HEK293 (cell line): ENCODE data around the gene MRPL11.

ENCODE experiments used
- CTCF ChIA-PET: fragments of 350-600 bp; formaldehyde crosslinking; extraction: SDS; loops from one replicate; lab custom pipeline; 2021; ENCODE audit warnings: antibody characterized with exemption; lab: Yijun Ruan, JAX
- POLR2A ChIA-PET: fragments of 300-600 bp; formaldehyde crosslinking; extraction: SDS; loops from one replicate; lab custom pipeline; 2020; ENCODE audit warnings: antibody characterized with exemption, inconsistent platforms; lab: Yijun Ruan, JAX
- H3K27ac ChIP-seq: fragments of 200-500 bp; sonication (Bioruptor generic); 2 replicates; pipeline ENCODE4 v1.5.1; 2014; ENCODE audit warnings: low read depth, low read length, control low read depth, inconsistent platforms; ENCODE audit errors: extremely low read depth
- H3K36me3 ChIP-seq, 2 experiments: fragments of 200-500 bp in 1 of 2; sonication (Bioruptor generic) in 1 of 2; 1 replicate in 1 of 2; 2 replicates in 1 of 2; pipeline ENCODE4 v1.5.1; 2014 to 2017; ENCODE audit warnings: inconsistent platforms in 2 of 2, low read length in 2 of 2; ENCODE audit not compliant: control insufficient read depth in 2 of 2, insufficient read depth in 1 of 2
- H3K4me1 ChIP-seq: fragments of 200-500 bp; sonication (Bioruptor generic); 2 replicates; pipeline ENCODE4 v1.5.1; 2014; ENCODE audit warnings: mild to moderate bottlenecking, low read length, inconsistent platforms; ENCODE audit not compliant: control insufficient read depth, insufficient read depth
- H3K4me3 ChIP-seq: 2 replicates; pipeline ENCODE4 v1.5.1; 2011; ENCODE audit warnings: low read depth, mild to moderate bottlenecking, control low read depth, low read length, moderate library complexity
- H3K9me3 ChIP-seq: fragments of 200-500 bp; sonication (Bioruptor generic); 2 replicates; pipeline ENCODE4 v1.5.1; 2014; ENCODE audit warnings: low read depth, low read length, inconsistent platforms; ENCODE audit not compliant: control insufficient read depth, insufficient read depth
- EGR2 ChIP-seq: fragments of 450-650 bp; formaldehyde crosslinking; IDR thresholded peaks from 2 replicates; pipeline ENCODE4 v1.5.1; 2016; ENCODE audit warnings: low read depth, missing biosample characterization, missing genetic modification characterization
- KLF16 ChIP-seq: fragments of 450-650 bp; formaldehyde crosslinking; IDR thresholded peaks from 2 replicates; pipeline ENCODE4 v1.5.1; 2017; ENCODE audit warnings: missing biosample characterization, missing genetic modification characterization
- OVOL3 ChIP-seq: fragments of 450-650 bp; formaldehyde crosslinking; IDR thresholded peaks from 2 replicates; pipeline ENCODE4 v1.5.1; 2016; ENCODE audit warnings: missing biosample characterization, missing genetic modification characterization
- SCRT2 ChIP-seq: fragments of 450-650 bp; formaldehyde crosslinking; IDR thresholded peaks from 2 replicates; pipeline ENCODE4 v1.5.1; 2016; ENCODE audit warnings: missing biosample characterization, missing genetic modification characterization
- SP3 ChIP-seq: fragments of 450-650 bp; formaldehyde crosslinking; IDR thresholded peaks from 2 replicates; pipeline ENCODE4 v1.5.1; 2016; ENCODE audit warnings: missing biosample characterization, missing genetic modification characterization
- YY2 ChIP-seq: fragments of 450-650 bp; formaldehyde crosslinking; IDR thresholded peaks from 2 replicates; pipeline ENCODE4 v1.5.1; 2016; ENCODE audit warnings: missing biosample characterization, missing genetic modification characterization
- ZBTB7A ChIP-seq: fragments of 450-650 bp; formaldehyde crosslinking; IDR thresholded peaks from 2 replicates; pipeline ENCODE4 v1.5.1; 2016; ENCODE audit warnings: low read depth, missing biosample characterization, missing genetic modification characterization
- ZEB2 ChIP-seq: fragments of 450-650 bp; formaldehyde crosslinking; IDR thresholded peaks from 2 replicates; pipeline ENCODE4 v1.5.1; 2016; ENCODE audit warnings: missing biosample characterization, missing genetic modification characterization
- ZIC2 ChIP-seq: fragments of 450-650 bp; formaldehyde crosslinking; IDR thresholded peaks from 2 replicates; pipeline ENCODE4 v1.5.1; 2016; ENCODE audit warnings: missing biosample characterization, missing genetic modification characterization
- ZNF114 ChIP-seq: fragments of 450-650 bp; formaldehyde crosslinking; IDR thresholded peaks from 2 replicates; pipeline ENCODE4 v1.5.0; 2017; ENCODE audit warnings: missing biosample characterization, missing genetic modification characterization
- ZNF133 ChIP-seq: fragments of 450-650 bp; formaldehyde crosslinking; IDR thresholded peaks from 2 replicates; pipeline ENCODE4 v1.5.1; 2016; ENCODE audit warnings: missing biosample characterization, missing genetic modification characterization
- ZNF157 ChIP-seq: fragments of 450-650 bp; formaldehyde crosslinking; IDR thresholded peaks from 2 replicates; pipeline ENCODE4 v1.5.1; 2016; ENCODE audit warnings: missing biosample characterization, missing genetic modification characterization
- ZNF202 ChIP-seq: fragments of 450-650 bp; formaldehyde crosslinking; IDR thresholded peaks from 2 replicates; pipeline ENCODE4 v1.5.1; 2016; ENCODE audit warnings: missing biosample characterization, missing genetic modification characterization, borderline replicate concordance
- ZNF24 ChIP-seq: fragments of 450-650 bp; formaldehyde crosslinking; IDR thresholded peaks from 2 replicates; pipeline ENCODE4 v1.5.1; 2016; ENCODE audit warnings: missing biosample characterization, missing genetic modification characterization
- ZNF311 ChIP-seq: fragments of 450-650 bp; formaldehyde crosslinking; IDR thresholded peaks from 2 replicates; pipeline ENCODE4 v1.5.1; 2017; ENCODE audit warnings: missing biosample characterization, missing genetic modification characterization, borderline replicate concordance
- ZNF366 ChIP-seq: fragments of 450-650 bp; formaldehyde crosslinking; conservative IDR thresholded peaks from 2 replicates; pipeline ENCODE4 v1.5.1; 2016; ENCODE audit warnings: missing biosample characterization, missing genetic modification characterization
- ZNF670 ChIP-seq: fragments of 450-650 bp; formaldehyde crosslinking; IDR thresholded peaks from 2 replicates; pipeline ENCODE4 v1.5.1; 2016; ENCODE audit warnings: missing biosample characterization, missing genetic modification characterization, low read depth
- TF ChIP-seq, protein P1 (sequence below): fragments of 450-650 bp; formaldehyde crosslinking; IDR thresholded peaks from 2 replicates; pipeline ENCODE4 v1.5.1; 2016; ENCODE audit warnings: missing biosample characterization, missing genetic modification characterization
- TF ChIP-seq, protein P2 (sequence below): fragments of 450-650 bp; formaldehyde crosslinking; IDR thresholded peaks from 2 replicates; pipeline ENCODE4 v1.5.1; 2016; ENCODE audit warnings: missing biosample characterization, missing genetic modification characterization
- TF ChIP-seq, protein P3 (sequence below): fragments of 450-650 bp; formaldehyde crosslinking; IDR thresholded peaks from 2 replicates; pipeline ENCODE4; 2016; ENCODE audit warnings: missing biosample characterization, missing genetic modification characterization
- TF ChIP-seq, protein P4 (sequence below): fragments of 450-650 bp; IDR thresholded peaks from 2 replicates; pipeline ENCODE4 v1.5.1; 2018; ENCODE audit warnings: missing biosample characterization, missing genetic modification characterization

Gene MRPL11

DNA sequence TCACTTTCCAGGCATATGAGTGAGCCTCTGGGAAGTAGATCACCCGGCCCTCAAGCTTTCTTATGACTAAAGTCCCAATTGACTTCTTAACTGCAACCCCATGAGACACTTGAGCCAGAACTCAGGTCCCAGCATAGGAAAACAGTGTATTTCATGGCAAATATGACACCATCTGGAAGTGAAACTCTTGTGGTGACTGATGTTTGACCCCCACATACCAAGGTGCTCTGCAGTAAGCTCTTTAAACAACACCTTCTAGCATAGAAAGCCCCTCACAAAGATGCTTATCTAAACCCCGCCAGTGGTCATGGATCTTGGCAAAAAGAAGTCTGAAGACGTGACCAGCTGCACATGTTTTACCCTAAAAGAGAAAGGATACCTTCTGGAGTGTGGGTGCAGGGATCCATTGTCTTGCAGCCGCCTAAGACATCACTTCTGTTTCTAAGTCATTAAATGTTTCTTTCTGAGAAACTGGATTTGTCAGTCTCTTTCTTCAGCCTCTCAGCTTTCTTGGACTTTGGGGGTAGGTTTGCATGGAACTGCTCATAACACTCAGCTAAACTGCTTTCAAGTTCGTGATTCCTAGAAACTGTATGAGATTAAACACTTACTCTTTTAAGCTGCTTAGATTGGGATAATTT lies 20.6 kb upstream of the MRPL11 start:
- ChIA-PET POLR2A (no interaction called here), CTCF (interaction anchor here (0.8 to 1.4 kb wide), 3 partner anchors 30 to 70 kb away, joined by 3 read pairs; no protein-coding TSS in a partner anchor)
- no peaks in the 10 kb centered on the region for H3K9me3 ChIP-seq
- H3K4me1 ChIP-seq, result no peaks in the 10 kb centered on the region
- no peaks in the 10 kb centered on the region for H3K36me3 ChIP-seq
- H3K27ac ChIP-seq, result no peak overlapping the region
- H3K4me3 ChIP-seq, result no peak overlapping the region
- TF ChIP-seq EGR2 (tag by site-specific recombination) (no peak), KLF16 (no peak), YY2 (no peak), ZEB2 (tag by site-specific recombination) (no peak), ZIC2 (tag by site-specific recombination) (no peak), ZNF202 (tag by site-specific recombination) (no peak), OVOL3 (tag by site-specific recombination) (no peak), ZNF670 (tag by site-specific recombination) (no peak), SCRT2 (no peak), ZBTB7A (tag by site-specific recombination) (no peak), ZNF311 (tag by site-specific recombination) (no peak), ZNF366 (no peak)
- TF ChIP-seq, protein P1, sequence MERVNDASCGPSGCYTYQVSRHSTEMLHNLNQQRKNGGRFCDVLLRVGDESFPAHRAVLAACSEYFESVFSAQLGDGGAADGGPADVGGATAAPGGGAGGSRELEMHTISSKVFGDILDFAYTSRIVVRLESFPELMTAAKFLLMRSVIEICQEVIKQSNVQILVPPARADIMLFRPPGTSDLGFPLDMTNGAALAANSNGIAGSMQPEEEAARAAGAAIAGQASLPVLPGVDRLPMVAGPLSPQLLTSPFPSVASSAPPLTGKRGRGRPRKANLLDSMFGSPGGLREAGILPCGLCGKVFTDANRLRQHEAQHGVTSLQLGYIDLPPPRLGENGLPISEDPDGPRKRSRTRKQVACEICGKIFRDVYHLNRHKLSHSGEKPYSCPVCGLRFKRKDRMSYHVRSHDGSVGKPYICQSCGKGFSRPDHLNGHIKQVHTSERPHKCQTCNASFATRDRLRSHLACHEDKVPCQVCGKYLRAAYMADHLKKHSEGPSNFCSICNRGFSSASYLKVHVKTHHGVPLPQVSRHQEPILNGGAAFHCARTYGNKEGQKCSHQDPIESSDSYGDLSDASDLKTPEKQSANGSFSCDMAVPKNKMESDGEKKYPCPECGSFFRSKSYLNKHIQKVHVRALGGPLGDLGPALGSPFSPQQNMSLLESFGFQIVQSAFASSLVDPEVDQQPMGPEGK, result no peak
- TF ChIP-seq, protein P2, sequence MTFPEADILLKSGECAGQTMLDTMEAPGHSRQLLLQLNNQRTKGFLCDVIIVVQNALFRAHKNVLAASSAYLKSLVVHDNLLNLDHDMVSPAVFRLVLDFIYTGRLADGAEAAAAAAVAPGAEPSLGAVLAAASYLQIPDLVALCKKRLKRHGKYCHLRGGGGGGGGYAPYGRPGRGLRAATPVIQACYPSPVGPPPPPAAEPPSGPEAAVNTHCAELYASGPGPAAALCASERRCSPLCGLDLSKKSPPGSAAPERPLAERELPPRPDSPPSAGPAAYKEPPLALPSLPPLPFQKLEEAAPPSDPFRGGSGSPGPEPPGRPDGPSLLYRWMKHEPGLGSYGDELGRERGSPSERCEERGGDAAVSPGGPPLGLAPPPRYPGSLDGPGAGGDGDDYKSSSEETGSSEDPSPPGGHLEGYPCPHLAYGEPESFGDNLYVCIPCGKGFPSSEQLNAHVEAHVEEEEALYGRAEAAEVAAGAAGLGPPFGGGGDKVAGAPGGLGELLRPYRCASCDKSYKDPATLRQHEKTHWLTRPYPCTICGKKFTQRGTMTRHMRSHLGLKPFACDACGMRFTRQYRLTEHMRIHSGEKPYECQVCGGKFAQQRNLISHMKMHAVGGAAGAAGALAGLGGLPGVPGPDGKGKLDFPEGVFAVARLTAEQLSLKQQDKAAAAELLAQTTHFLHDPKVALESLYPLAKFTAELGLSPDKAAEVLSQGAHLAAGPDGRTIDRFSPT, result no peak
- TF ChIP-seq, protein P3, sequence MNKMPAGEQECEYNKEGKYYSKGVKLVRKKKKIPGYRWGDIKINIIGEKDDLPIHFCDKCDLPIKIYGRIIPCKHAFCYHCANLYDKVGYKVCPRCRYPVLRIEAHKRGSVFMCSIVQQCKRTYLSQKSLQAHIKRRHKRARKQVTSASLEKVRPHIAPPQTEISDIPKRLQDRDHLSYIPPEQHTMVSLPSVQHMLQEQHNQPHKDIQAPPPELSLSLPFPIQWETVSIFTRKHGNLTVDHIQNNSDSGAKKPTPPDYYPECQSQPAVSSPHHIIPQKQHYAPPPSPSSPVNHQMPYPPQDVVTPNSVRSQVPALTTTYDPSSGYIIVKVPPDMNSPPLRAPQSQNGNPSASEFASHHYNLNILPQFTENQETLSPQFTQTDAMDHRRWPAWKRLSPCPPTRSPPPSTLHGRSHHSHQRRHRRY (tag by site-specific recombination), result no peak

DNA sequence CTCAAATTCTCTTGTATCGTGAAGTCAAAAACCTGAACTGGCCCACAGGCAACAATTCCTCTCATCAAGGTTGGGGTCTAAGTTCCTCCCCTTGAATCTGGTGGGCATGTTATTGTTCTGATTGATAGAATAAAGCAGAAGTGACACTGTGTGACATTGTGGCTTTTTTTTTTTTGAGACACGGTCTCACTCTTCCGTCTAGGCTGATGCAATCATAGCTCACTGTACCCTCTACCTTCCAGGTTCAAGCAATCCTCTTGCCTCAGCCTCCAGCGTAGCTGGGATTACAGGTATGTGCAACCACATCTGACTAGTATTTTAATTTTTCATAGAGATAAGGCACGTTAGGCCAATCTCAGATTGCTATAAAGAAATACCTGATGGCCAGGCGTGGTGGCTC lies 19.2 kb upstream of the MRPL11 start:
- TF ChIP-seq ZNF133 (tag by site-specific recombination) (no peak), ZNF24 (tag by site-specific recombination) (no peak), ZNF157 (tag by site-specific recombination) (no peak), SP3 (no peak), ZNF114 (no peak)
- TF ChIP-seq, protein P4, sequence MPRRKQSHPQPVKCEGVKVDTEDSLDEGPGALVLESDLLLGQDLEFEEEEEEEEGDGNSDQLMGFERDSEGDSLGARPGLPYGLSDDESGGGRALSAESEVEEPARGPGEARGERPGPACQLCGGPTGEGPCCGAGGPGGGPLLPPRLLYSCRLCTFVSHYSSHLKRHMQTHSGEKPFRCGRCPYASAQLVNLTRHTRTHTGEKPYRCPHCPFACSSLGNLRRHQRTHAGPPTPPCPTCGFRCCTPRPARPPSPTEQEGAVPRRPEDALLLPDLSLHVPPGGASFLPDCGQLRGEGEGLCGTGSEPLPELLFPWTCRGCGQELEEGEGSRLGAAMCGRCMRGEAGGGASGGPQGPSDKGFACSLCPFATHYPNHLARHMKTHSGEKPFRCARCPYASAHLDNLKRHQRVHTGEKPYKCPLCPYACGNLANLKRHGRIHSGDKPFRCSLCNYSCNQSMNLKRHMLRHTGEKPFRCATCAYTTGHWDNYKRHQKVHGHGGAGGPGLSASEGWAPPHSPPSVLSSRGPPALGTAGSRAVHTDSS (tag by site-specific recombination), result no peak
- TF ChIP-seq, all 188 proteins: peak for 0
- Histone ChIP-seq H3K36me3 (no peaks in the 10 kb centered on the region), H3K4me1 (no peaks in the 10 kb centered on the region), H3K27ac (no peak overlapping the region), H3K9me3 (no peaks in the 10 kb centered on the region), H3K4me3 (no peak overlapping the region)
- ChIA-PET CTCF (interaction anchor here (1.4 kb wide), 1 partner anchor 28 kb away, joined by 3 read pairs; no protein-coding TSS in a partner anchor), POLR2A (interaction anchor here (1.7 kb wide), 1 partner anchor 9 kb away, joined by 4 read pairs; the partner anchor contains the start of gene PELI3)
